Hepatocyte (in vitro differentiated cells): ENCODE results near the gene TMPRSS4. TPM values are rescaled to one million over a fixed set of nuclear protein-coding genes. Genes with fewer than 3 reads are reported as not detected.

ENCODE experiments used
- DNase-seq: peaks from one replicate; pipeline ENCODE4 v3.0.0-alpha.2; 2016; ENCODE audit warnings: low spot score
- H2AFZ ChIP-seq: fragments of 200-600 bp; sonication (generic); 2 replicates; pipeline ENCODE4 v1.6.0; 2016; ENCODE audit warnings: antibody characterized with exemption, mild to moderate bottlenecking
- H3K27ac ChIP-seq: fragments of 200-600 bp; sonication (generic); 2 replicates; pipeline ENCODE4 v1.5.1; 2016; ENCODE audit warnings: mild to moderate bottlenecking
- H3K27me3 ChIP-seq: fragments of 200-600 bp; sonication (generic); 2 replicates; pipeline ENCODE4 v1.6.1; 2016
- H3K36me3 ChIP-seq: fragments of 200-600 bp; sonication (generic); replicated peaks from 2 replicates; pipeline ENCODE4 v1.5.1; 2016; ENCODE audit warnings: low read depth; ENCODE audit not compliant: insufficient read depth
- H3K4me1 ChIP-seq: fragments of 200-600 bp; sonication (generic); 2 replicates; pipeline ENCODE4 v1.5.1; 2016; ENCODE audit warnings: mild to moderate bottlenecking, moderate library complexity; ENCODE audit not compliant: insufficient read depth
- H3K4me2 ChIP-seq: fragments of 200-600 bp; sonication (generic); 2 replicates; pipeline ENCODE4 v1.6.0; 2016
- H3K4me3 ChIP-seq: fragments of 200-600 bp; sonication (generic); 2 replicates; pipeline ENCODE4 v1.5.1; 2016; ENCODE audit warnings: mild to moderate bottlenecking
- H3K79me2 ChIP-seq: fragments of 200-600 bp; sonication (generic); 2 replicates; pipeline ENCODE4 v1.6.0; 2017; ENCODE audit warnings: mild to moderate bottlenecking
- H3K9me2 ChIP-seq: fragments of 200-600 bp; sonication (generic); replicated peaks from 2 replicates; pipeline ENCODE4 v1.6.0; 2017; ENCODE audit warnings: mild to moderate bottlenecking; ENCODE audit not compliant: insufficient read depth
- H3K9me3 ChIP-seq: fragments of 200-600 bp; sonication (generic); 2 replicates; pipeline ENCODE4 v1.5.1; 2016; ENCODE audit warnings: low read depth, mild to moderate bottlenecking
- H4K20me1 ChIP-seq: fragments of 200-600 bp; sonication (generic); 2 replicates; pipeline ENCODE4 v1.6.0; 2016; ENCODE audit warnings: mild to moderate bottlenecking; ENCODE audit not compliant: insufficient read depth, poor library complexity, severe bottlenecking
- EZH2 ChIP-seq: fragments of 200-600 bp; sonication (generic); IDR thresholded peaks from 2 replicates; pipeline ENCODE4 v1.6.1; 2016; ENCODE audit warnings: antibody characterized with exemption, mild to moderate bottlenecking, borderline replicate concordance
- EZH2phosphoT487 ChIP-seq: fragments of 200-600 bp; sonication (generic); IDR thresholded peaks from one replicate; pipeline ENCODE4 v1.6.1; 2018; ENCODE audit warnings: antibody characterized with exemption, mild to moderate bottlenecking, low read depth, moderate library complexity; ENCODE audit not compliant: unreplicated experiment, severe bottlenecking
- WGBS: methylation state at CpG from one replicate; pipeline ENCODE4 v1.1.6; 2016; ENCODE audit warnings: low lambda C conversion rate; ENCODE audit errors: missing lambda C conversion rate; 5-methylcytosine and 5-hydroxymethylcytosine counted together
- polyA plus RNA-seq: library from polyadenylated mRNA; unstranded; fragments of >200 nt; fragmentation: Nextera tagmentation; extraction: Ambion mirVana; gene quantifications from 2 replicates; pipeline ENCODE4 v1.2.1, GENCODE V29; 2016
- total RNA-seq: library from RNA; depleted of rRNA; stranded (reverse); fragments of >200 nt; gene quantifications from 2 replicates; pipeline ENCODE4 v1.2.3, GENCODE V29; 2014
- TF ChIP-seq, protein P1 (sequence below): fragments of 200-600 bp; sonication (generic); IDR thresholded peaks from 2 replicates; pipeline ENCODE4 v1.5.1; 2016; ENCODE audit warnings: antibody characterized with exemption, mild to moderate bottlenecking; ENCODE audit not compliant: poor library complexity

The TMPRSS4 gene
- total and polyA plus RNA-seq, 2 experiments from 2014 or later = 10.9 to 16.2 TPM

DNA sequence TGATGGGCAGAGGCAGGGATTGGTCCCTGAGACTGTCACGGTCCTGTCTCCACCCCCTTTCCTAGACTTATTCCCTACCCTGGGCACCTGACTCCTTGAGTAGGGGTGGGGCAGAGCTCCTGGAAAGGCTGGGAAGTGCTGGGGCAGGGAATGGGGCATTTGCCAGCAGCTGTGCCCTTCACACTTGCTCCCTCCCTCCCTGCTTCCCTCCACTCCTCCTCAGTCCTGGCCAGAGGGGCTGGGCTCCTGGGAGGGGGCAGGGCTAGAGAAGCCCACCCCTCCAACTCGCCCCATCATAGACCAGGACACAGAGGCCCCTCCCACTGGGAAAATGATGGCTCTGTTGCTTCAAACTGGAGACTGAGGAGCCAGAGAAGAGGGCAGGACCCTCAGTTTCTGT lies 88.0 kb downstream of the TMPRSS4 start:
- Histone ChIP-seq H3K79me2 (no peaks in the 10 kb centered on the region), H3K27me3 (peaks cover 37% of the 10 kb centered on the region), H3K4me3 (no peak overlapping the region), H3K36me3 (no peaks in the 10 kb centered on the region), H3K4me1 (no peaks in the 10 kb centered on the region), H3K9me3 (no peaks in the 10 kb centered on the region), H3K27ac (no peak overlapping the region), H4K20me1 (no peaks in the 10 kb centered on the region), H2AFZ (no peak overlapping the region), H3K4me2 (no peak overlapping the region), H3K9me2 (no peaks in the 10 kb centered on the region)
- no peak for DNase-seq
- TF ChIP-seq, protein P1, sequence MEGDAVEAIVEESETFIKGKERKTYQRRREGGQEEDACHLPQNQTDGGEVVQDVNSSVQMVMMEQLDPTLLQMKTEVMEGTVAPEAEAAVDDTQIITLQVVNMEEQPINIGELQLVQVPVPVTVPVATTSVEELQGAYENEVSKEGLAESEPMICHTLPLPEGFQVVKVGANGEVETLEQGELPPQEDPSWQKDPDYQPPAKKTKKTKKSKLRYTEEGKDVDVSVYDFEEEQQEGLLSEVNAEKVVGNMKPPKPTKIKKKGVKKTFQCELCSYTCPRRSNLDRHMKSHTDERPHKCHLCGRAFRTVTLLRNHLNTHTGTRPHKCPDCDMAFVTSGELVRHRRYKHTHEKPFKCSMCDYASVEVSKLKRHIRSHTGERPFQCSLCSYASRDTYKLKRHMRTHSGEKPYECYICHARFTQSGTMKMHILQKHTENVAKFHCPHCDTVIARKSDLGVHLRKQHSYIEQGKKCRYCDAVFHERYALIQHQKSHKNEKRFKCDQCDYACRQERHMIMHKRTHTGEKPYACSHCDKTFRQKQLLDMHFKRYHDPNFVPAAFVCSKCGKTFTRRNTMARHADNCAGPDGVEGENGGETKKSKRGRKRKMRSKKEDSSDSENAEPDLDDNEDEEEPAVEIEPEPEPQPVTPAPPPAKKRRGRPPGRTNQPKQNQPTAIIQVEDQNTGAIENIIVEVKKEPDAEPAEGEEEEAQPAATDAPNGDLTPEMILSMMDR = no peak
- TF ChIP-seq EZH2 (no peak), EZH2phosphoT487 (no peak)
- 73% methylated on average over 2 of the region's 2 CpGs for WGBS

DNA sequence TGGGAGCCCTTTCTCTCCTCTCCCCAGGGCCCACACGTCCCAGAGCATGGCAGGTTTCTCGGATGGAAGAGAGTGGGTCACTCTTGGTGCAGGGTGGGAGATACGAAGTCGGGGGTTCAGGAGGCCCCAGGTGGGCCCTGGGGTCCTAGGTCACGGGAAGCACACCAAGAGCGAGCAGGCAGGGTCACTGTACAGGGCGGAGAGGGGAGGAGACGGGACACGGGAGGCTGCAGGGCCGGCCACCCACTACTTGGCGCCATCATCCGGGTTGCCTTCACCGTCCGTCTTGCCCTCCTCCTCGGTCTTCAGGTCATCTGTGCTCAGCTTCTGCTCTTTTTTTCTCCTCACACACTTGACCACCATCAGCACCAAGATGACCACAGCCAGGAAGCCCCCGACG lies 89.8 kb downstream of the TMPRSS4 start:
- no peaks in the 10 kb centered on the region for H3K9me3 ChIP-seq
- H4K20me1 ChIP-seq = no peaks in the 10 kb centered on the region
- TF ChIP-seq EZH2phosphoT487 (no peak), EZH2 (no peak)
- TF ChIP-seq, protein P1 = no peak
- no peaks in the 10 kb centered on the region for H3K79me2 ChIP-seq
- no peak overlapping the region for H3K27ac ChIP-seq
- H3K9me2 ChIP-seq = no peaks in the 10 kb centered on the region
- no peak overlapping the region for H2AFZ ChIP-seq
- no peaks in the 10 kb centered on the region for H3K36me3 ChIP-seq
- WGBS = 93% methylated on average over 17 of the region's 17 CpGs
- no peak for DNase-seq
- no peak overlapping the region for H3K4me2 ChIP-seq
- peaks cover 42% of the 10 kb centered on the region for H3K27me3 ChIP-seq
- H3K4me3 ChIP-seq = no peak overlapping the region
- peaks cover 3% of the 10 kb centered on the region for H3K4me1 ChIP-seq

DNA sequence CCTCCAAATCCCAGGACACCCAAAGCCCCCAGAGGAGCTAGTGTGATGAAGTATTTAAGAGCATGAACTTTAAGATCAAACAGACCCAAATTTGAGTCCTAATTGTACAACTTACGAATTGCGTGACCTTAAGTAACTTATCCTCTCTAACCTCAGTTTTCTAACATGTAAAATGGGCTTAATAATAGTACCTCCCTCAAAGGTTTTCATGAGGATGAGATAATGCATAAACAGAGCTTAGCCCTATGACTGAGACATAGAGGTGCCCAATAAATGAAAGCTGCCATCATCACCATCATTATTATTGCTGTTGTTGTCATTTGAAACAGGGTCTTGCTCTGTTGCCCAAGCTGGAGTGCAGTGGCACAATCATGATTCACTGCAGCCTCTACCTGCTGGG lies 90.4 kb downstream of the TMPRSS4 start:
- TF ChIP-seq EZH2phosphoT487 (no peak), EZH2 (no peak)
- TF ChIP-seq, protein P1 = no peak
- 91% methylated on average over 2 of the region's 2 CpGs for WGBS
- Histone ChIP-seq H3K4me3 (no peak overlapping the region), H3K36me3 (no peaks in the 10 kb centered on the region), H3K79me2 (no peaks in the 10 kb centered on the region), H3K9me2 (no peaks in the 10 kb centered on the region), H4K20me1 (no peaks in the 10 kb centered on the region), H2AFZ (no peak overlapping the region), H3K9me3 (no peaks in the 10 kb centered on the region), H3K27ac (no peak overlapping the region), H3K4me1 (peaks cover 3% of the 10 kb centered on the region), H3K4me2 (no peak overlapping the region), H3K27me3 (peaks cover 41% of the 10 kb centered on the region)
- no peak for DNase-seq

DNA sequence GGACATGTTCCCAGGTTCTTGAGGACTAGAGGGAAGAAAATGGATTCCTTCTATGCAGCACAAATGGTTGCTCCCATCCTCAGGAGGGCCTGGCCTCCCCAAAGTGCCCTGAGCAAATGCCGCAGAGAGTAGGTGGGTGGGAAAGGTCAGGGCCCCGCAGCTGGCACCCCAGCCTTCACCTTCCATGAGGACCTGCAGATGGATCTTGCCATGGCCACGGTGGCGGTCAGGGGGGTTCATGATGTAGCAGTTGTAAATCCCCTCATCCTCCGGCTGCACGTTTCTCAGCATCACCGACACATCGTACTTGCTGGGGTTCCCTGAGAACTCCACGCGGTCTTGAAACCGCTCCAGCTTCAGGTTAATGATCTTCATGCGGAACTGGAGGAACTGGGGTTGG lies 91.0 kb downstream of the TMPRSS4 start:
- Histone ChIP-seq H3K27ac (no peak overlapping the region), H3K9me2 (no peaks in the 10 kb centered on the region), H3K27me3 (peaks cover 35% of the 10 kb centered on the region), H3K4me1 (peaks cover 3% of the 10 kb centered on the region), H3K4me2 (no peak overlapping the region), H3K9me3 (no peaks in the 10 kb centered on the region), H2AFZ (no peak overlapping the region), H3K36me3 (no peaks in the 10 kb centered on the region), H3K79me2 (no peaks in the 10 kb centered on the region), H4K20me1 (no peaks in the 10 kb centered on the region), H3K4me3 (no peak overlapping the region)
- DNase-seq = no peak
- TF ChIP-seq, protein P1 = no peak
- no peak for TF ChIP-seq EZH2phosphoT487
- no peak for TF ChIP-seq EZH2
- WGBS = 93% methylated on average over 12 of the region's 12 CpGs
